GM21447 (cell line): Measurements from ENCODE around the gene PPARGC1A.

ENCODE experiments used
- ATAC-seq: cut with Tn5 transposase; IDR thresholded peaks from one replicate; pipeline ENCODE4 v1.9.1; 2021; ENCODE audit not compliant: unreplicated experiment

The PPARGC1A gene

DNA sequence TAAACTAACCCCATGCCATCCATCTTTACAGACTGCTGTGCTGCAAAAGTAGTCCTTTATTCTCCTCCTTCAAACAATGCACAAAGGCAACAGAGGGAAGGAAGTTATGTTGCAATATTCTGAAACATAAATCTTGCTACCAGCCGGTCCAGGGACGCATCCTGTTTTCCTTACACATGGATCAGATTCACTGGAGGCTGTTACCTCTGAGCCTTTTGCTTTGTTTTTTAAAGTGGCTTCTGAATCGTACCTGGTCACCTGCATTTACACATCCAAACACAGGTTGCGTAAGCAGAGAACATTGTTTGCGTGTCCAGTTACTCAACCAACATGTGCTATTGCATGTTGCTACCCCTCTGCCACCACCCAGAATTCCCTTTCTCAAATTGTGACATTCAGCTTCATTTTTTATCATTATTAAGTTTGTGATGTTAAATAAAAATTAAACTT, 8.8 kb downstream of the PPARGC1A start:
- no peak for ATAC-seq

DNA sequence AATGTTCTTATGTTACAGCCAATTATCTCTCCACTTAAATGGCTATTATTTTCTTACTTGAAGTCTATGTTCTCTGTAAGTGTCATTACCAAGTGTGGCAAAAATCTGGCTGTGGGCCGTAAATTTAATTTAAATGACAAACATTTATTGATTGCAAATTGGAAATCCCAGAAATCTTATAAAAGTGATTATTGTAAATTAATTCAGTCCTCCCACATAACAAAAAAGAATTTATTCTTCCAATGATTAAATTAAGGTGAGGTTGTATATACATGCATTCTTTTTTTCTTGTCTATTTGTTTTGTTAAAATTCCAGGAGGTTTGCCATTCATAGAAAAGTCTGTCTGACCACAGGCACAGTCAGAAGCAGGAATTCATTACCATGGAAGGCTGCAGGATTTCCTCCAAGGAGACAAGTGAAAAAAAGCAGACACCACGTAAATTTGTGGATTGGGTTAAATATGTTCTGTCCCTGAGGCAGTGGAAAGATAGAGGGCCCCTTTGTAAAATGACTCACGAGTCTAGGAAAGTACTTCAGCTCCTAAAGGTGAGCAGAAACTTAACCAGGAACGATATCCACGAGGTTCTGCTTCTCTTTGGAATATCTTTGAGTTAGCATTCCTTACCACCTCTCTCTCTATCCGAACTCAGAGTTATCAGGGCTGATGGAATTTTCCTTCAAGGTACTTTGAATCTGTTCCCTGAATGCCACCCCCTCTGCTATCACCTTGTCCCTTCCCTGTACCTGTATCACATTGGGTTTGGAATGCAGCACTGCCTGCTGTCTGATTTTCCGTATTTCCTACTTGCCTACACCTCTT, 10.7 kb downstream of the PPARGC1A start:
- no peak for ATAC-seq

DNA sequence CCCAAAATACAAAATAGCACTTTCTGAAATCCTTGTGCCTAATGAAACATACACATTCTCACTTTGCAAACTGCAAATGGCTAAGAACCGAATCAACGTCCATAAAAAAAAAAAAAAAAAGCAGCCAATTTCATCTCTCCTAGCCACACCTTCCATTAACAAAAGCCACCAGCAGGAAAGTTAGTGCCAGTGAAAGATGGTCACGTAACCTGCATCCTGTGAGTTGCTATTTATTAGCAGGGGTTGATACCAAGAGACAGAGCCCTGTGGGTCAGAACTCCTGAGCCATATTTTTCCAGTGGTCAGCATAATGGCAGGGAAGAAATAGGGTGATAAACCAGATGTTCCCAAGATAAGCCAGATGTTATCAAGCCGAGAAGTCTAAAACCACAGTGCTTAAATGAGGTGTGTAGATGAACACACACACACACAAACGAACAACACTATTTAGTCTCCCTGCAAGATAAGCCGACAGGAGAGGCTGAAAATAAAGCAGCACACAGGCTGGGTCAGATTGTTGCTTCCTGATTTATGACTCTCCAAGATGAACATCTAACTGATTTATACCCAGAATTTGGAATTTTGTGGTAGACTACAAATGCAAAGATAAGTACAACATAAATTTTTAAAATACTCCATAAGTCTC, 11.5 kb downstream of the PPARGC1A start:
- ATAC-seq = no peak

DNA sequence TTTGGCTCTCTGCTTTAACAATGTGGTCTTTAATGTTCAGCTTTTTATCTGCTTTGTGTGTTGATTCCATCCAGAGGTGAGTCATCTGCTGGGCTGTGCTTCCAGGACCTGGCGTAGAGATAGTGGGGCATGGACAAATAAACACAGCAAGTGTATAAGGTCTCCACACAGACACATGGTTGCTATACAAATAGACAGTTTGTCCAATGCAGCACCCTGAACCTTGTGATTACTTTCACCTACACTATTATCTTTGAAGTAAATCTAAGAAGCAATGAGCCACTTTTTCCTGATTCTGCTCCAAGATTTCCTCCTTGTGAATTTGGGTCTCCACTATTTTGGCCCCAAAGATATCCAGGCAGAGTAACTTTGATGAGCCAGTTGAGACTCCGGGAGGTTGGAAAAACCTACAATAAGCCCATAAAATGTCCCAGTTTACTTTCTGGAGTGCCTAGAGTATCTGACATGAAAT, 12.1 kb downstream of the PPARGC1A start:
- ATAC-seq = no peak

DNA sequence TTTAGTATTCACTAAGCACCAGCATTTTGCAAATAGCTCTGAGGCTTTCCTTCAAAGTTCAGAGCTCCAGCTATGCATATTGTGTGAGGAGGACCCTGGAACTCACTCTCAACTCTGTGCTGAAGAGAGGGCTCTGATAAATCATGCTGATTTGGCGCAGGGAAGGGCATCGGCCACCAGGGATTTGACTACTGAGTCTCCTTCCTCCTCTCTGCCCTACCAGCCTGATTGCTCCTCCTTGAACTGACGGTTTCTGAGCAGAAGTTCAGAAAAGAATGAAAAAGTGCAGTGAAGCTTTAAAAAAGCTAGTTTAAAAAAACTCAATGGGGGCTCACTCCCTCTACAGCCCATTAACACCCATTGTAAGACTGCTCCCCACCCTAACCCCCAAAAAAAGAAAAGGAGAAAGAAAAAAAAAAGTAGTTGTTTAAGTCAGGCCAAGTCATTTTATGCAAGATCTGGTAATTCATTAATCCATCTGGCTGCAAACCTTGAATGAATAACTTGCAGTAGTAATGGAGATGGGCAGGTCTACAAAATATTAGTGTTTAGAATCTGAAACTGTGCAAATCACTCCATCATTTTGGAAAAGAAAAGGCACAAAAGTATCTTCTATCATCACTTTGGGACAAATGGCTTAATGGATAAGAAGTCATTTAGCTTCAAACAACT, 13.3 kb downstream of the PPARGC1A start:
- no peak for ATAC-seq

DNA sequence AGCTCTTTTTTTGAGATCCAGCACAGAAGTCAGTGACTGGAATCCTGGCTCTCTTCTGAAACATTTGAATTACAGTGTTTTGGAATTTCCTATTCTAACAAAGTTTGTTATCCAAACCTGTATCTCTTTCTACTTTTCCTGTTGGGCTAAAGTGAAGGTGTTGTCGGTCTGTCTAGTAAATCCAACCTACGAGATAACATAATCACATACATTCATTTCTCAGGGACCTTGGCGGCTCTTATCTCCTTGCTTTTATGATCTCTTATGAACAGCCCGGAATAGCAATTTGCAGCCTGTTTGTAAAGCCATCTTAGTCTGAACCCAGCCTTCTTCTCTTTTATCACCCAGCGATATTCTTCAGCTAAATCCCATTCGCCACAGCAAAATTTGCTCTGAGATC, 14.5 kb downstream of the PPARGC1A start:
- ATAC-seq = no peak

DNA sequence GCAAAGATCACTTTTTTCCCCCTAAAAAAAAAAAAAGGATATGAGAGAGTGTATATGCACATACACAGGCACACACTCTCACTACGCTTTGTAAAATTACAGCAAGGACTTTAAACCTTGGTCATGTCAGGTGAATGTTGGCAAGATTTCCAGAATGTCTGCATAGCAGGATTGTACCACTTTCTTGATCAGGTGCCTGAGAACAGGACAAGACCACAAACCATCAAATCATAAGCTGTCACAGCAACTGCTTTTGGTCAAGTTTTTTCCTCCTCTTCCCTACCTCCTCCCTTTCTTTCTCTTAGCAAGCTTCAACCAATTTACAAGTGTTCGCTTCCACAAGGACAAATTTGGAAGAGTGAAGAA, 15.3 kb downstream of the PPARGC1A start:
- ATAC-seq = no peak

DNA sequence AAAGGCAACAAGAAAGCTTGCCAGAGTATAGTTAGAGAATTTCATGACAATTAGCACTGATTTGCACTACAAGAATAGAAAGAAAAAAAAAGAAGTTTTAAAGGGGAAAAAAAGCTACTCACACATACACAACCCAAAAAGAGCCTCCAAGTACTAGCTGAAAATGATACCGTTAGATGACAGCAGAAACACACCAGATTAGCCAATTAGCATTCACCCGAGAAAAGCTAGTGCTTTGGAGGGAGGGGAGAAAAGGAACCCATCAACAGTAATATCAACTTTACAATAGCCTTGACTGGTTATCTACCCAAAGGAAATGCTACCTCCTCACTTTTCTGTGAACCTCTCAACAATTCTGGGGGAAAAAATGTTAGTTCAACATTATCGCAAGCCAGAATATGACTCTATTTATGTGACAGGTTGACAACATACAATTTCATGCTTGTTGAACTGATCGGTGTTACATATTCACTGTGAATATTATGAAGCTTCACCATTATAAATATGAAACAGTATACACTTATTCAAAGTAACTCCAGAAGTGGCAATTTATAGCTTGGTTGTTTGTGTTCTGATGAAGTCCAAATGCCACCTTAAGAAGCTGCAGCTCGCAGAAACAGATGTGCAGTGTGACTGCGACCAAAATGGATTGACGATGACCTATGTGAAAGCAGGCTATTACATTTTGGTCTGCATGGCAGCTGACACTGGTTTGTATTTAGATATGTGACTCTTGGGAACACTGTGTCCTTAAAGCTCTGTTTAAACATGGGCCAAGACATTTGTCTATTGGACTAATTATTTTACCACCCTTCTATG, 15.9 kb downstream of the PPARGC1A start:
- no peak for ATAC-seq

DNA sequence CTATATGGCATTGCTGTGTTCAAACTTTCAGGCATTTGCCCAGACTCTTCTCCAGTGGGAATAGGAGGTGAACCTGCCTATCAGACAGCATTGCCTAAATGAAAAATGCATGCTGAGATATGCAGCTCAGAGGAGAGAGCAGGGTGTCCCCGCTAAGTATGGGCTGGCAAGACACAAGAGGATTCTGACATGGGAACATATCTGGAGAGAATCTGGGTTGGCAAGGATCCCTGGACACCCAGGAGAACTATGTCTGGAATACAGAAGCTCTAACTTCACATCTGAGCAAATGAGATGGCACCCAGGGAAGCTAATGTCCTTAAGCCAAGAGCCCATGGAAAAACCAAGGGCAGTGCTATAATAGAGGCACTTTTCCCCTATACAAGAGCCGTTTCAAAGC, 18.4 kb downstream of the PPARGC1A start:
- ATAC-seq = no peak

DNA sequence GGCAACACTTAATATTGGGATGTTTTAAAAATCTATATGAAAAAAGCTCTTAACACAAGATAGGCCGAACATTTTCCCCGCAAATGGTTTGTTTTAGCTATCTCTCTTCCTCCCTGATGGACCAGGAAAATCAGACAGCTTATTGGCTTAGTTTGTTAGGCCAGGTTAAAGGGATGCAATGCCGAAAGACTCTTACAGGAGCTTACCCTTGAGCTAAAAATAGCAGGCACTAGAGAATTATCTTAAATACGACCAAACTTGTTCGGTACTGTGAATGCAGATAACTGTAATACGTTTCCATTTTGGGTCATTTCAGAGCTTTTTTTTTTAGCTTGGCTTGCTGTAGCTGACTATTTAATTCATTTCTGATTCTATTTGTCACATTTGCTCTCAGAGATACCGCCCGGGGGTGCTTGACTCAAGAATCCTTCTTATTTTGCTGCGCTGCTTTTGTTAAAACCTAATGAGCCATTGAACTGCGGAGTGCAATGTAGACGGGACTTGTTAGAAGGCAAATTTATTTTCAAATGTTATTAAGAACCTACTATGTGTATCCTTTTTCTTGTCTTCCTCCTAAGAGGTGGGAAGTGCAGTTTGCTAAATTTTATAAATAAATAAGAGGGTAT, 23.3 kb downstream of the PPARGC1A start:
- no peak for ATAC-seq

DNA sequence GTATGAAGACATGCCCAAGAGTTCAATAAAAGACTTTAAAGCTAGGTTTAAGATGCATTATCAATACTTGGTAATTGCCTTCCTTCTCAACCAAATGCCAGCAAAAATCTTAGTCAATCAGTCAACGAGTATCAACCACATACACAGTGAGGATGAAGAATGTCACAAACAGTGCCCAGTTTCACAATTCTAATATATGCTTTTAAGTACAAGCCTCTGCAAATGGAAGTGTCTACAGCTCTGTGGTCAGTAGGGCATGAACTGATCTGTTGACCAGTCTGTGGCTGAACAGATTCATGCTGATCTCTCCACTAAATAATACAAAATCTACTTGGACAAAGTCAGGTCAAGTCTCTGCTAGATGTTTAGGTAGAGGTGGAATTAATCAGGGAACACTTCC, 27.9 kb downstream of the PPARGC1A start:
- no peak for ATAC-seq

DNA sequence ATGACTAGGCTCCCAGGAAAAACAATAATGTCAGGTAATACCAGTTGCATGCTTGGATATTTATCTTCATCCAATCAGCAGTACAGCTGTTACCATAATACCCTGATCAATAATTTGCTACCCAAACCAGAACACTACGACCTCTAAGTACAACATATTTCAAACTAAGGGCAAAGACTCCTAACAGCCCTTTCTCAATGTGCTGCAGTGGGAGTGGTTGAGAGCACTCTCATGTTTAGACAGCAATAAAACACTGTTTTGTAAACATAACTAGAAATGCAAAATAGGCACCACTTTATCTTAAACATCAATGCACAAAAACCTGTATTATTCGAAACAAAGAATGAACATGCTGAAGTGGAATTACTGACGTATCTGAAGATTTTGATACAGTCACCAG, 28.9 kb downstream of the PPARGC1A start:
- ATAC-seq = no peak

DNA sequence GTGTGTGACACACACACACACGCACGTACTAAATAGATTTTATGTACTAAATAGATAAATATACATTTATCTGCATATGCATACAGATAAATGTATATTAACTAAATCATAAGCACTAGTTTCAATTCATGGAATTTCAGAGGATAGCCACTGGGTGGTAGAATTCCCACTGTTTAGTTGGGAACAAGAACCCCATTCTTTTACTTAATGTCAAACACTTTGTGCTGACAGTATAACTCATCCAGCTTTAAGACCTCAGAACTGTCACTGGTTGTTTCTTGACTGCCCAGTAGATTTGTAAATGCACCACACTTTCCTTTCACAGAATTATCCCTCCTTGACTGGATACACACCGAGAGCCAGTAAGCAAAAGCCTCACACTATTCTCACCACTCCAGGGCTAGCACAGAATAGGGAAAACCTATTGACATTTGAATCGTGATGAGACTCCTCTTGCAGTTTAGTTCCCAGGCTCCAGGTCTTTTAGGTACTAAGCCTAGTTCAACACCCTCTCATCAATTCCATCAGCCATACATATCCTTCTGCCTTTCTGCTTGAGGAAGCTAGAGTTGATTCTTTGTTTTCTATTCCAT, 32.4 kb downstream of the PPARGC1A start:
- ATAC-seq = no peak

DNA sequence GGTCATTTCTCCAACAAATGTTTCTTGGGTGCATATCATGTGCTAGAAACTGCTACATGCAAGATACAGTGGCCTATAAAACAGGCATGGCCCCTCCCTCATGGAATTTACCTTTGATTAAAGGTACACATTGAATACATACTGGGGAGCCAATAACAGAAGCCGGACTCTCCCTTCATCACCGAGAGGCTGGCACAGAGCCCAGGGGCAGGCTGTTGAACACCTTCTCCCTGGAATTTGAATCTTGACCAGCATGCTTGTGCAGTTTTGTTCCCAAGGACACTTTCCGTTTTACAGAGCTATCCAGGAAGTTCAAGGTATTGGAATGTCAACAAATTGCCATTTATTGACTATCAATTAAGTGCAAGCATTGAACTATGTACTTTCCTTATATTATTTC, 33.2 kb downstream of the PPARGC1A start:
- ATAC-seq = no peak

DNA sequence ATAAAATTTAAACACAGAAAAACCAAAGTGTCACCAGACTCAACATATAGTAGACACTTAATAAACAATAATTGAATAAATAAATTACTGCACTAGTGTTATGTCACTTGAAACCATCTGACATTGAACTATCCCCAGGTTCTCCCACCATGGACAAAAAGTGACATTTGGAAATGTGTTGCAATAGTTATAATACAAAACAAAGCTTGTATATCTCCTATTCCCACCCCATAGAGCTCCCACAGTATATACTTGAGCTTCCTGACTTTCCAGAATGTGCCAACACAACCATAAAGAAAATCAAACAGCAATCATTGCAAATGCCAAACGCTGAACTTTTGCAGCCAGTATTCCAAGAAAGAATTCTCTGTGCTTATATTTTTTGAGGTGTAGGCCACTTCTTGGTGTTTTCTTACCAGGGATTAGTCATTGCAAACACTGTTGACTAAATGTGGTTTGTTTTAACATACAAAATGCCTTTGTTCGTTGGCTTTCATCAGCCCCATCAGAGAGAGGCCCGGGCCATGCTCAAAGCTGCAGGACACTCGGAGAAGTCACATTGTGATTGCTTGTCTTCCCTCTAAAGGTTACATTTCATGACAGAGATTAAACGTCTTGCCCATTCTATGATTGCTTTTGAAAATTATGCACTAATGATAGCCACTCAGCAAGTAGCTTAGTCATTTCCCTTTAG, 33.8 kb downstream of the PPARGC1A start:
- ATAC-seq = no peak

DNA sequence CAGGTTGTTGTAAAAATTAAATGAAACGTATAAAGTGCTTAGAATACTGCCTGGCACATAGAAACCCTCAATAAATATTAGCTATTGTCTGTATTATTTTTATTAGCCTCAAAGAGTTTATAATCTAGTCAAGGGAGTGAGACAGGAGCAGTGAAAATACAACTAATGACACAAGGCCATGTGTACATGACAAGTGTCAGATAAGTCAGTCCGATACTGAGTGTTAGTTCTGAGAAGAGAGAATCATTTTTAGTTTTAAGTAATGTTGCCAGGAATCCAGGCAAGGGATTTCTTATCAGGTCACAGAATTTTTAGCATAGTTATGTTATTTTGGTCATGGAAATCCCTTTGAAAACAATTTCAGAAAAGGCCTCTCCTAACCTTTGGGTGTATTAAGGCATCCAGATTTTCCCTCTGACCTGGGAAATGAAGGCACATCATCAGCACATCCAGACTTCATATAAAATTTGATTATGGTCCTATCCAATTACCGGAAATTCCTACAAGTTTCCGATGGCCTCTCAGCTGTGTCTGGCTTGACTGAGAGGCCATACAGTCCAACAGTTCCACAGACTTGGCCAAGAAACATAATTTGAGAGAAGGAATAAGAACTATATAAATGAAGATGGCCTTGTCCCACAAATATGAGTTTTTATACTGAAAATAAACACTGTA, 35.7 kb downstream of the PPARGC1A start:
- no peak for ATAC-seq

DNA sequence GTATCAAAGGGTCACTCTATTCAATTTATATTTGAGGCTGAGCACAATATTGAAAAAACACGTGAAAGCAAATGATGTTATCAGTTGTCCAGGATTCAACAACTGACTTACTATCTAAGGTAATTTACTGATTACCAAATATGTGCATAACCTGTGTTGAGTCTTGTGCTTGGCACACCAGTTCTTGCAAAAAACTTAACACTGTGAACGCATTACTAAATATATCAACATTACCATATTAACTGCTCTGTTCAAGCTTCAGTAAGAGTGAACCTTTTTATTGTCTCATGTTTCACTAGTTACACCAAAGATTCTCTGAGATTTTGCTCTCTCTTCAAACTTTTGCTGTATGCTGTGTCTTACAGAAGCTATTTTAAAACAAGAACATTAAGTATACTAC, 38.4 kb downstream of the PPARGC1A start:
- no peak for ATAC-seq

DNA sequence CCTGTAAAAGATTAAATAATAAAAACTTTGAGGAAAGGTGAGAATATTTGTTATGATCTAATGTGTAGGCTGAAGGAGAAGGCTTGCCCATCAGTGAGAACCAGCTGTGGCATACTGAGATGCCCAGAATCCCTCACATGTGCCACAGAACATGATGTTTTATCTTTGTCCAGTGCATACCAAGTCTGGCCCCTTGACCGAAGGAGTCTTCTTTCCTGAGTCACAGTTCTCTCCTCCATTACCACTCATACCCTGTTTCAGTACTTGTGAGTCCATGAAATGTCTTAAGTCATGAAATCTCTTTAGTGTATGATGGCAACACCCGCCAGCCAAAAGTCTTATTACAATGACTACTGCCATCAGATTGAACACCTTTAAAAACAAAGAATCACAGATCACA, 42.7 kb downstream of the PPARGC1A start:
- no peak for ATAC-seq

DNA sequence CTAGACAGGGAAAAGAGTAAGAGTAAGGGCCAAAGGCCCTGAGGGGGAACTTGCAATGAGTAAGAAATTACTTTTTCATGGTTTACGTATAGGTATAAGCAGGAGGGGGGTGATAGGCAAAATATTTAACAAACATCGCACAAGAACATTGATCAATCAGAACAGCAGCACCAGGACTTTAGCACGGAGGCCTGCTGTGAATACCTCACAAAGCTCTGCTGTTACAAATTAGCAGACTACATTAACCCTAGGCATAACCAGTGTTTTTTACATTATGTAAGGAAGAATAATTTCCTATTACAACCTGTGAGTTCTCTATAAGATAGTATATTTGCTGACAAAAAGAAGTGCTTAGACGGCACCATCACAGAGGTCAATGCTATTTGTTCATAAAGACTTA, 44.9 kb downstream of the PPARGC1A start:
- no peak for ATAC-seq
